K562 (cell line): Measurements from ENCODE around the gene AGRP.

Source experiments
- CTCF ChIP-seq, 3 experiments: IDR thresholded peaks in 2 of 3; conservative IDR thresholded peaks in 1 of 3; 2 replicates each; pipeline ENCODE4 v1.5.1; 2011 to 2012; ENCODE audit warnings: low read length in 3 of 3, mild to moderate bottlenecking in 3 of 3, control low read depth in 2 of 3, improper control_type of control experiment in 1 of 3, inconsistent platforms in 1 of 3, low read depth in 1 of 3, mixed read lengths in 1 of 3, moderate library complexity in 1 of 3; ENCODE audit not compliant: insufficient read depth in 2 of 3
- MCM5 ChIP-seq: fragments of 450-650 bp; IDR thresholded peaks from 2 replicates; pipeline ENCODE4 v1.6.1; 2016; ENCODE audit warnings: low read depth
- ZKSCAN1 ChIP-seq: fragments of 150-350 bp; IDR thresholded peaks from 2 replicates; pipeline ENCODE4 v1.6.1; 2016; ENCODE audit warnings: low read depth, low read length

DNA sequence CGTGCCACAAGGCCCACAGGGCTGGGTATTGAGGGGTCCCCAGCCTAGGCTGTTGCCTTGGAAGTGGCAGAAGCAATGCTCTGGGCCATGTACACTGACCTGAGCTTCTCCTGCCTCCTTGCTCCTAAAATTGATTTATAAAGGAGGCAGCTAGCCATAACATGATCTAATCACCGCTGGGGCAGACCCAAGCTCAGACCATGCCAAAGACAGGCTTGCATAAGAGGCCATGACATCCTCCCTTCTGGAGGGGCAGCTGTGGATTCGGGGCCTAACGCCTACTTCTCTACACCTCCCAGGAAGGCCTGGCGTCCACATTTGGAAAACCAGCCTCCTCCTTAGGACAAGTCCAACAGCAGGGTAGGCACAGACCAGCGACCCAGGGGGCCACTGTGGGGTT, 40.1 kb downstream of the AGRP start:
- TF ChIP-seq ZKSCAN1 (no peak), MCM5 (no peak), CTCF (IDR thresholded peaks at IDR 0.05 in 2 of 3, conservative IDR thresholded peaks at IDR 0.05 in 1 of 3; ENCODE audit: insufficient read depth in 2 of 3, low read depth in 1 of 3, low read length in 3 of 3) (no peak)
